ENCODE data around the gene DMGDH.

Gene DMGDH

DNA sequence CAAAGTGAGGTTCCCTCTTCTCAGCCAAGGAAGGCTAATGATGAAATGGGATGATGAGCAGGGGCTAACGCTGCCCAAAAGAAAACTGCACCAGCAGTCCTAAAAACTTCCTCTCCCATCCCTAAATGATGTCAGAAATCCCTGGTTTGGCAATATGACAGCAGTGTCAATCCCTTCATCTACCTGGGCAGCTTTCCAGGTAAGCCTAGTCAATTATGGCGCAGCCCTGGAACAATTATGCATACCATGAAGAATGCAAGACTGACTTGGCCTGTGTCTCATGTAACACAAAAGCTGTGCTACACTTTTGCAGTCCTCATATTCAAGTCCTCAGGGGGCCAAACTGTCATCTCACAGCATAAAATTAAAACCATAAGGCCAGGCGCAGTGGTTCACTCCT is 7.0 kb downstream of the DMGDH start:
- no peak overlapping the region for H3K4me3 ChIP-seq (replicated peaks; ENCODE audit: low read depth, low read length)
- no peak for DNase-seq (ENCODE audit: low read depth)
- TF ChIP-seq, protein P1, sequence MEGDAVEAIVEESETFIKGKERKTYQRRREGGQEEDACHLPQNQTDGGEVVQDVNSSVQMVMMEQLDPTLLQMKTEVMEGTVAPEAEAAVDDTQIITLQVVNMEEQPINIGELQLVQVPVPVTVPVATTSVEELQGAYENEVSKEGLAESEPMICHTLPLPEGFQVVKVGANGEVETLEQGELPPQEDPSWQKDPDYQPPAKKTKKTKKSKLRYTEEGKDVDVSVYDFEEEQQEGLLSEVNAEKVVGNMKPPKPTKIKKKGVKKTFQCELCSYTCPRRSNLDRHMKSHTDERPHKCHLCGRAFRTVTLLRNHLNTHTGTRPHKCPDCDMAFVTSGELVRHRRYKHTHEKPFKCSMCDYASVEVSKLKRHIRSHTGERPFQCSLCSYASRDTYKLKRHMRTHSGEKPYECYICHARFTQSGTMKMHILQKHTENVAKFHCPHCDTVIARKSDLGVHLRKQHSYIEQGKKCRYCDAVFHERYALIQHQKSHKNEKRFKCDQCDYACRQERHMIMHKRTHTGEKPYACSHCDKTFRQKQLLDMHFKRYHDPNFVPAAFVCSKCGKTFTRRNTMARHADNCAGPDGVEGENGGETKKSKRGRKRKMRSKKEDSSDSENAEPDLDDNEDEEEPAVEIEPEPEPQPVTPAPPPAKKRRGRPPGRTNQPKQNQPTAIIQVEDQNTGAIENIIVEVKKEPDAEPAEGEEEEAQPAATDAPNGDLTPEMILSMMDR (IDR thresholded peaks at IDR 0.05; ENCODE audit: low read length, missing control alignments) = no peak

- H3K4me3 ChIP-seq (replicated peaks; ENCODE audit: low read depth, low read length) = no peak overlapping the region
- no peak for DNase-seq (ENCODE audit: low read depth)
- TF ChIP-seq, protein P1 (IDR thresholded peaks at IDR 0.05; ENCODE audit: low read length, missing control alignments) = no peak
These were observed 9.8 kb downstream of the DMGDH start for GRCh38 chr5:79059674-79060073.

- TF ChIP-seq, protein P1 (IDR thresholded peaks at IDR 0.05; ENCODE audit: low read length, missing control alignments) = no peak
- no peak overlapping the region for H3K4me3 ChIP-seq (replicated peaks; ENCODE audit: low read depth, low read length)
- DNase-seq (ENCODE audit: low read depth) = no peak
These were observed 12.6 kb downstream of the DMGDH start for GRCh38 chr5:79056847-79057246.

GRCh38 chr5:79055017-79055416 is 14.5 kb downstream of the DMGDH start:
- no peak for DNase-seq (ENCODE audit: low read depth)
- TF ChIP-seq, protein P1 (IDR thresholded peaks at IDR 0.05; ENCODE audit: low read length, missing control alignments) = no peak
- H3K4me3 ChIP-seq (replicated peaks; ENCODE audit: low read depth, low read length) = no peak overlapping the region

DNA sequence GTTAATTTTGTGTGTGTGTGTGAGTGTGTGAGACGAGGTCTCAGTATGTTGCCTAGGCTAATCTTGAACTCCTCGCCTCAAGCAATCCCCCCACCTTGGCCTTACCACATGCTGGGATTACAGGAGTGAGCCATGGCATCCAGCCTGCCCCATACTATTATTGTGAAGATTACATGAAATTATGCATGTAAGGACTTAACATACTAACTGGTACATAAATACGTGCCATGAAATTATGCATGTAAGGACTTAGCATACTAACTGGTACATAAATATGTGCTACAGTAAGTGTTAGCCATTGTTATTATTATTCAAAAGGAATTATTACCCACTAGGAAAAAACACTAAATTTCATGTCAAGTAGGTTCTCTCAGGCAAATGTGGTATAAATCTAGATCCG is 16.2 kb downstream of the DMGDH start:
- DNase-seq (ENCODE audit: low read depth) = no peak
- H3K4me3 ChIP-seq (replicated peaks; ENCODE audit: low read depth, low read length) = no peak overlapping the region
- TF ChIP-seq, protein P1 (IDR thresholded peaks at IDR 0.05; ENCODE audit: low read length, missing control alignments) = no peak

- DNase-seq (ENCODE audit: low read depth) = no peak
- TF ChIP-seq, protein P1 (IDR thresholded peaks at IDR 0.05; ENCODE audit: low read length, missing control alignments) = no peak
- no peak overlapping the region for H3K4me3 ChIP-seq (replicated peaks; ENCODE audit: low read depth, low read length)
These were observed 19.0 kb downstream of the DMGDH start for GRCh38 chr5:79050498-79050897.

DNA sequence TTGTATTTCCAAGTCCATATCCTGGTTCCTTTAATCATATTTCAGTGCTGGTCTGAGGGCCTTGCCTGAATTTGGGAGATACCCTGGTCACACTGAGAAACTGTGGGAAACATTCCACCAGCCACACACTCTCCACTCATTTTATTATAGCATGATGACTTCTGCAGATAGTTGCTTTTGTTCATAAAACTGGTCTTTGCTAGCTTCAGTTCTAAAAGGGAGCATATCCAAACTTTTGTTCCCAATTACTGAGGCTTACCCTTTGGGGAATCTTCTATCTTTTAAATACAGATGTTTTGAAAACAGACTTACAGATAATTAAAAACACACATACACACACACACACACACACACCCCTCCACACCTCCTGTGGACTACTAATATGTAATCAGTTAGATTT is 21.0 kb downstream of the DMGDH start:
- TF ChIP-seq, protein P1 (IDR thresholded peaks at IDR 0.05; ENCODE audit: low read length, missing control alignments) = no peak
- H3K4me3 ChIP-seq (replicated peaks; ENCODE audit: low read depth, low read length) = no peak overlapping the region
- no peak for DNase-seq (ENCODE audit: low read depth)
